SK-N-MC (cell line): ENCODE data around the gene OBSCN.

Experiments used
- DNase-seq: peaks from one replicate; pipeline ENCODE4 v3.0.0-alpha.2; 2011; ENCODE audit warnings: low read depth, low spot score
- H3K27ac ChIP-seq: fragments of 200-600 bp; sonication (generic); 2 replicates; pipeline ENCODE4 v1.5.1; 2016; ENCODE audit warnings: mixed run types
- H3K36me3 ChIP-seq: fragments of 200-600 bp; sonication (generic); 2 replicates; pipeline ENCODE4 v1.6.1; 2017; ENCODE audit warnings: antibody characterized with exemption, low read length, mixed read lengths; ENCODE audit not compliant: insufficient read depth
- H3K4me3 ChIP-seq: fragments of 200-600 bp; sonication (generic); 2 replicates; pipeline ENCODE4 v1.5.1; 2016
- H3K9ac ChIP-seq: fragments of 200-600 bp; sonication (generic); 2 replicates; pipeline ENCODE4 v1.8.0; 2017; ENCODE audit warnings: mixed run types, mixed read lengths; ENCODE audit not compliant: insufficient read length
- H3K9me3 ChIP-seq: fragments of 200-600 bp; sonication (generic); 2 replicates; pipeline ENCODE4 v1.6.1; 2017; ENCODE audit warnings: low read depth, mild to moderate bottlenecking, antibody characterized with exemption, low read length, moderate library complexity, mixed read lengths
- EZH2 ChIP-seq: fragments of 200-600 bp; sonication (generic); IDR thresholded peaks from one replicate; pipeline ENCODE4 v1.6.1; 2017; ENCODE audit warnings: antibody characterized with exemption
- FOXP2 ChIP-seq: optimal IDR thresholded peaks from 2 replicates; pipeline ENCODE3; 2011; ENCODE audit warnings: mild to moderate bottlenecking, moderate library complexity; ENCODE audit not compliant: insufficient read depth; ENCODE audit errors: extremely low read length, control extremely low read depth
- POLR2AphosphoS5 ChIP-seq: IDR thresholded peaks from 2 replicates; pipeline ENCODE4 v1.6.1; 2012; ENCODE audit warnings: mild to moderate bottlenecking, low read depth, low read length, borderline replicate concordance

OBSCN gene

GRCh38 chr1:228407106-228408040, 199.5 kb downstream of the OBSCN start:
- H3K9ac ChIP-seq, result peak overlapping the region; percentile 65
- peak overlapping the region; percentile 83 for H3K4me3 ChIP-seq
- 0 out of 2 replicates have a peak, but pooled peaks cover 4% of the 10 kb centered on the region for H3K36me3 ChIP-seq
- H3K9me3 ChIP-seq, result no peaks in the 10 kb centered on the region
- no peak overlapping the region for H3K27ac ChIP-seq
- no peak for DNase-seq
- no peak for TF ChIP-seq POLR2AphosphoS5

GRCh38 chr1:228408041-228408868, 200.4 kb downstream of the OBSCN start:
- Histone ChIP-seq H3K36me3 (0 out of 2 replicates have a peak, but pooled peaks cover 4% of the 10 kb centered on the region), H3K9me3 (no peaks in the 10 kb centered on the region), H3K4me3 (peak overlapping the region; percentile 83), H3K27ac (no peak overlapping the region), H3K9ac (no peak overlapping the region)
- DNase-seq, result no peak
- TF ChIP-seq POLR2AphosphoS5, result no peak
- TF ChIP-seq EZH2, result no peak
- TF ChIP-seq FOXP2, result no peak

- H3K27ac ChIP-seq, result no peak overlapping the region
- no peak overlapping the region for H3K4me3 ChIP-seq
- H3K9ac ChIP-seq, result no peak overlapping the region
- H3K36me3 ChIP-seq, result 0 out of 2 replicates have a peak, but pooled peaks cover 4% of the 10 kb centered on the region
- H3K9me3 ChIP-seq, result no peaks in the 10 kb centered on the region
- no peak for DNase-seq
- no peak for TF ChIP-seq POLR2AphosphoS5
- no peak for TF ChIP-seq EZH2
- no peak for TF ChIP-seq FOXP2
Observed at GRCh38 chr1:228408869-228409805, 201.3 kb downstream of the OBSCN start.

GRCh38 chr1:228410015-228410414, 202.2 kb downstream of the OBSCN start:
- H3K36me3 ChIP-seq, result no peaks in the 10 kb centered on the region
- H3K4me3 ChIP-seq, result no peak overlapping the region
- no peak overlapping the region for H3K9ac ChIP-seq
- no peak for DNase-seq
- no peak for TF ChIP-seq FOXP2
- TF ChIP-seq POLR2AphosphoS5, result no peak
- no peaks in the 10 kb centered on the region for H3K9me3 ChIP-seq
- H3K27ac ChIP-seq, result no peak overlapping the region

GRCh38 chr1:228410671-228411070, 202.8 kb downstream of the OBSCN start:
- Histone ChIP-seq H3K9me3 (no peaks in the 10 kb centered on the region), H3K36me3 (no peaks in the 10 kb centered on the region), H3K4me3 (no peak overlapping the region), H3K9ac (no peak overlapping the region), H3K27ac (no peak overlapping the region)
- DNase-seq, result no peak
- TF ChIP-seq FOXP2, result no peak
- TF ChIP-seq POLR2AphosphoS5, result no peak
- no peak for TF ChIP-seq EZH2

- Histone ChIP-seq H3K36me3 (no peaks in the 10 kb centered on the region), H3K9ac (no peak overlapping the region), H3K4me3 (no peak overlapping the region), H3K27ac (no peak overlapping the region), H3K9me3 (no peaks in the 10 kb centered on the region)
- no peak for TF ChIP-seq POLR2AphosphoS5
- no peak for DNase-seq
Observed at GRCh38 chr1:228411121-228411520, 203.3 kb downstream of the OBSCN start.

- no peak for DNase-seq
- Histone ChIP-seq H3K36me3 (no peaks in the 10 kb centered on the region), H3K27ac (no peak overlapping the region)
Observed at GRCh38 chr1:228411548-228412430, 203.9 kb downstream of the OBSCN start.

More at GRCh38 chr1:228411548-228412430, 203.9 kb downstream of the OBSCN start:
- Histone ChIP-seq H3K4me3 (no peak overlapping the region), H3K9ac (no peak overlapping the region), H3K9me3 (no peaks in the 10 kb centered on the region)
- TF ChIP-seq EZH2, result no peak
- TF ChIP-seq POLR2AphosphoS5, result no peak
- no peak for TF ChIP-seq FOXP2
